Keratinocyte (primary cell): ENCODE data around the gene ASTE1. TPM values are rescaled to one million over a fixed set of nuclear protein-coding genes. Genes with fewer than 3 reads are reported as not detected.

ENCODE experiments used
- DNase-seq: peaks from one replicate; pipeline ENCODE4 v3.0.0-alpha.2; 2011; ENCODE audit warnings: low read depth, missing footprints, low spot score
- FAIRE-seq: peaks from 2 replicates; lab custom pipeline; 2011; peaks lifted over from hg19 to GRCh38; lab: Jason Lieb, UNC
- H2AFZ ChIP-seq: 2 replicates; pipeline ENCODE4 v1.6.0; 2012; ENCODE audit warnings: low read length, control low read depth, inconsistent platforms; ENCODE audit not compliant: control insufficient read depth
- H3K27ac ChIP-seq: 2 replicates; pipeline ENCODE4 v1.5.1; 2011; ENCODE audit warnings: low read length; ENCODE audit not compliant: control insufficient read depth, insufficient read depth
- H3K27me3 ChIP-seq: 3 replicates; pipeline ENCODE4 v1.6.0; 2011; ENCODE audit warnings: low read length; ENCODE audit not compliant: control insufficient read depth, insufficient read depth; ENCODE audit errors: extremely low read depth
- H3K36me3 ChIP-seq, 2 experiments: 2 replicates in 1 of 2; 3 replicates in 1 of 2; pipeline ENCODE4 v1.5.1; 2011; ENCODE audit warnings: low read length in 2 of 2, mild to moderate bottlenecking in 1 of 2; ENCODE audit not compliant: control insufficient read depth in 2 of 2, insufficient read depth in 2 of 2; ENCODE audit errors: extremely low read depth in 1 of 2
- H3K4me1 ChIP-seq: 3 replicates; pipeline ENCODE4 v1.5.1; 2011; ENCODE audit warnings: low read length; ENCODE audit not compliant: control insufficient read depth, insufficient read depth; ENCODE audit errors: extremely low read depth
- H3K4me2 ChIP-seq: 3 replicates; pipeline ENCODE4 v1.6.0; 2011; ENCODE audit warnings: low read depth, low read length; ENCODE audit not compliant: control insufficient read depth, insufficient read depth; ENCODE audit errors: extremely low read depth
- H3K4me3 ChIP-seq, 3 experiments: fragments of 200-600 bp in 1 of 3; sonication (generic) in 1 of 3; 2 replicates in 2 of 3; 3 replicates in 1 of 3; pipeline ENCODE4 v1.5.1; 2011 to 2016; ENCODE audit warnings: low read length in 3 of 3, mild to moderate bottlenecking in 3 of 3, control low read depth in 2 of 3, inconsistent platforms in 1 of 3, low read depth in 1 of 3, mixed read lengths in 1 of 3, mixed run types in 1 of 3, moderate library complexity in 1 of 3; ENCODE audit not compliant: control insufficient read depth in 2 of 3, insufficient read depth in 2 of 3; ENCODE audit errors: extremely low read depth in 1 of 3
- H3K79me2 ChIP-seq: 2 replicates; pipeline ENCODE4 v1.6.0; 2012; ENCODE audit warnings: low read length; ENCODE audit not compliant: control insufficient read depth, insufficient read depth
- H3K9ac ChIP-seq: 3 replicates; pipeline ENCODE4 v1.6.0; 2011; ENCODE audit warnings: low read length; ENCODE audit not compliant: control insufficient read depth, insufficient read depth; ENCODE audit errors: extremely low read depth
- H3K9me1 ChIP-seq: 3 replicates; pipeline ENCODE4 v1.6.0; 2011; ENCODE audit warnings: low read length; ENCODE audit not compliant: control insufficient read depth, insufficient read depth; ENCODE audit errors: extremely low read depth
- H3K9me3 ChIP-seq: 2 replicates; pipeline ENCODE4 v1.5.1; 2012; ENCODE audit warnings: low read depth, low read length; ENCODE audit not compliant: control insufficient read depth
- H4K20me1 ChIP-seq: 3 replicates; pipeline ENCODE4 v1.6.0; 2011; ENCODE audit warnings: low read length; ENCODE audit not compliant: control insufficient read depth, insufficient read depth; ENCODE audit errors: extremely low read depth
- CTCF ChIP-seq, 3 experiments: IDR thresholded peaks in 1 of 3; conservative IDR thresholded peaks in 1 of 3; optimal IDR thresholded peaks in 1 of 3; 2 replicates in 2 of 3; 3 replicates in 1 of 3; pipeline versions ENCODE3 to v1.5.1; 2011; ENCODE audit warnings: low read length in 3 of 3, mild to moderate bottlenecking in 3 of 3, moderate library complexity in 2 of 3, control low read depth in 1 of 3, inconsistent platforms in 1 of 3; ENCODE audit not compliant: insufficient read depth in 2 of 3; ENCODE audit errors: extremely low read depth in 1 of 3
- EZH2 ChIP-seq: IDR thresholded peaks from one replicate; pipeline ENCODE4 v1.6.1; 2012; ENCODE audit warnings: inconsistent platforms, mild to moderate bottlenecking, low read length, moderate library complexity
- dilution Hi-C: fragments of 300-500 bp; cut with MboI; formaldehyde crosslinking; loops from one replicate; pipeline ENCODE4 v1.7.0; 2020; ENCODE audit warnings: low sequenced_read_pairs; ENCODE audit not compliant: extremely low pct_ligation_motif_present
- polyA plus RNA-seq, 5 experiments: library from polyadenylated mRNA; depleted of rRNA in 3 of 5; stranded (reverse) in 3 of 5; stranded (forward) in 1 of 5; unstranded in 1 of 5; fragments of >200 nt; gene quantifications; 1 replicate in 1 of 5; 2 replicates in 3 of 5; 3 replicates in 1 of 5; pipeline versions ENCODE4 v1.2.1 to v1.2.3, GENCODE V29; 2011 to 2012; ENCODE audit warnings: missing spikeins in 2 of 5, low read depth in 1 of 5, low replicate concordance in 1 of 5

Gene ASTE1
- polyA plus RNA-seq, 1 donor (not counting 4 experiments of a cell fraction or from before 2014, with no cell fraction given), result 5.2 TPM

- no peak overlapping the region for H3K9ac ChIP-seq
- TF ChIP-seq EZH2 (no peak), CTCF (optimal IDR thresholded peaks at IDR 0.05 in 1 of 3, IDR thresholded peaks at IDR 0.05 in 1 of 3, conservative IDR thresholded peaks at IDR 0.05 in 1 of 3; ENCODE audit: extremely low read depth in 1 of 3, insufficient read depth in 2 of 3, low read length in 3 of 3) (no peak)
- peaks cover 0 to 4% of the 10 kb centered on the region in 2 experiments for H3K36me3 ChIP-seq
- no peak overlapping the region for H2AFZ ChIP-seq
- H3K9me3 ChIP-seq, result no peaks in the 10 kb centered on the region
- dilution Hi-C loops, result no loop called here
- H3K27me3 ChIP-seq, result no peaks in the 10 kb centered on the region
- H3K79me2 ChIP-seq, result no peaks in the 10 kb centered on the region
- H4K20me1 ChIP-seq, result no peaks in the 10 kb centered on the region
- no peak for DNase-seq
- FAIRE-seq, result no peak
- no peaks in the 10 kb centered on the region for H3K9me1 ChIP-seq
- no peak overlapping the region for H3K4me2 ChIP-seq
- no peak overlapping the region for H3K27ac ChIP-seq
- no peaks in the 10 kb centered on the region for H3K4me1 ChIP-seq
- no peak overlapping the region for H3K4me3 ChIP-seq
Measured at GRCh38 chr3:131036986-131037385, 10.4 kb upstream of the ASTE1 start.

GRCh38 chr3:131036200-131036816, 9.7 kb upstream of the ASTE1 start:
- Histone ChIP-seq H3K27ac (no peak overlapping the region), H2AFZ (no peak overlapping the region), H4K20me1 (no peaks in the 10 kb centered on the region), H3K36me3 (peaks cover 1 to 4% of the 10 kb centered on the region in 2 experiments), H3K9me3 (no peaks in the 10 kb centered on the region), H3K9me1 (no peaks in the 10 kb centered on the region), H3K79me2 (no peaks in the 10 kb centered on the region), H3K4me3 (no peak overlapping the region), H3K27me3 (no peaks in the 10 kb centered on the region), H3K4me1 (no peaks in the 10 kb centered on the region), H3K4me2 (no peak overlapping the region), H3K9ac (no peak overlapping the region)
- TF ChIP-seq CTCF (optimal IDR thresholded peaks at IDR 0.05 in 1 of 3, IDR thresholded peaks at IDR 0.05 in 1 of 3, conservative IDR thresholded peaks at IDR 0.05 in 1 of 3; ENCODE audit: extremely low read depth in 1 of 3, insufficient read depth in 2 of 3, low read length in 3 of 3) (no peak), EZH2 (no peak)
- FAIRE-seq (peak; percentile 13), DNase-seq (no peak)
- dilution Hi-C loops, result no loop called here
